ENCODE results near the gene MCF2L.

- TF ChIP-seq, protein P1, sequence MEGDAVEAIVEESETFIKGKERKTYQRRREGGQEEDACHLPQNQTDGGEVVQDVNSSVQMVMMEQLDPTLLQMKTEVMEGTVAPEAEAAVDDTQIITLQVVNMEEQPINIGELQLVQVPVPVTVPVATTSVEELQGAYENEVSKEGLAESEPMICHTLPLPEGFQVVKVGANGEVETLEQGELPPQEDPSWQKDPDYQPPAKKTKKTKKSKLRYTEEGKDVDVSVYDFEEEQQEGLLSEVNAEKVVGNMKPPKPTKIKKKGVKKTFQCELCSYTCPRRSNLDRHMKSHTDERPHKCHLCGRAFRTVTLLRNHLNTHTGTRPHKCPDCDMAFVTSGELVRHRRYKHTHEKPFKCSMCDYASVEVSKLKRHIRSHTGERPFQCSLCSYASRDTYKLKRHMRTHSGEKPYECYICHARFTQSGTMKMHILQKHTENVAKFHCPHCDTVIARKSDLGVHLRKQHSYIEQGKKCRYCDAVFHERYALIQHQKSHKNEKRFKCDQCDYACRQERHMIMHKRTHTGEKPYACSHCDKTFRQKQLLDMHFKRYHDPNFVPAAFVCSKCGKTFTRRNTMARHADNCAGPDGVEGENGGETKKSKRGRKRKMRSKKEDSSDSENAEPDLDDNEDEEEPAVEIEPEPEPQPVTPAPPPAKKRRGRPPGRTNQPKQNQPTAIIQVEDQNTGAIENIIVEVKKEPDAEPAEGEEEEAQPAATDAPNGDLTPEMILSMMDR (IDR thresholded peaks at IDR 0.05) = no peak
- TF ChIP-seq POLR2A (IDR thresholded peaks at IDR 0.05) = no peak
Measured at GRCh38 chr13:113008851-113009250, 39.8 kb downstream of the MCF2L start.
